NOMO-1 treated with DMSO at 0.1 percent for 48 hours (cell line): ENCODE data around the gene DIPK2A.

Experiments
- DNase-seq: peaks from one replicate; lab custom pipeline; 2025; ENCODE audit not compliant: unreplicated experiment; lab: John Stamatoyannopoulos, UW

DIPK2A gene, protein sequence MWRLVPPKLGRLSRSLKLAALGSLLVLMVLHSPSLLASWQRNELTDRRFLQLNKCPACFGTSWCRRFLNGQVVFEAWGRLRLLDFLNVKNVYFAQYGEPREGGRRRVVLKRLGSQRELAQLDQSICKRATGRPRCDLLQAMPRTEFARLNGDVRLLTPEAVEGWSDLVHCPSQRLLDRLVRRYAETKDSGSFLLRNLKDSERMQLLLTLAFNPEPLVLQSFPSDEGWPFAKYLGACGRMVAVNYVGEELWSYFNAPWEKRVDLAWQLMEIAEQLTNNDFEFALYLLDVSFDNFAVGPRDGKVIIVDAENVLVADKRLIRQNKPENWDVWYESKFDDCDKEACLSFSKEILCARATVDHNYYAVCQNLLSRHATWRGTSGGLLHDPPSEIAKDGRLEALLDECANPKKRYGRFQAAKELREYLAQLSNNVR

DNA sequence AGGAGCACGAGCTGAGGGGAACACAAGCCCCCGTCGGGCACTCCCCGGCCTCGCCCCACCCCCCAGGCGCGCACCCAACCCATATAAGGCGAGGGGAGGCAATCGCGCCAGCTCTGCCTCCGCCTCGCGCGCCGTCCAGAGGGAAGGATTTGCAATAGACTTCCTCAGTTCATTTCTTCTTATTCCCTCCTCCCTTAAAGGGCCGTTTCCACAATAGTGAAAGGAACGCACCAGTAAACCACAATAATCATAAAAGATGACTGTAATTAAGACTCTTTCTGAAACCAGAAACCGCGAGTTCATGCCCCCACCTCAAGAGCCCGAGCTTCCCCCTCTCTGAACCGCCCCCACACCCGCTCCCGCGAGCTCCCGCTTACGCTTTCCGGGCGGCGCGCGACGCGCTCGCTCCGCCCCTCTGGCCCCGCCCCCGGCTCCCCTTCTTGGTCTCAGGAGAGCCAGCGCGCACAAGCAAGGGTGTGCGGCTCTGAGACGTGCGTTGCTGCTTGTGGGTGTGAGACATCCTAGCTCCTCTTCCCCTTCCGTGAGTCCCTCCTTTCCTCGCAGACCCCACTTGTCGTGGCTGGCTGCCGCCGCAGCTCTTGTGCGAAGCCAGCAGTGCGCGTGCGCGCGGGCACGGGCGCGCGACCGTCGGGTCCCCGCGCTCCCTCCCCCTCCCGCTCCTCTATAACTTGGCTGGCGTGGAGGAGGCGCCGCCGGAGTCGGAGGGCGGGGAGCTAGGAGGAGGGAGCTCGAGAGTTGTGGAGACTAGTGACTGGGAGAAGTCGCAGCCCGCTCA is at the start of gene DIPK2A:
Gene DIPK2A, plus strand, starts transcription at position 465 of the 796 bp plus-strand sequence. CDS start 510 bp downstream, outside the sequence.
- peak; percentile 100 for DNase-seq

DNA sequence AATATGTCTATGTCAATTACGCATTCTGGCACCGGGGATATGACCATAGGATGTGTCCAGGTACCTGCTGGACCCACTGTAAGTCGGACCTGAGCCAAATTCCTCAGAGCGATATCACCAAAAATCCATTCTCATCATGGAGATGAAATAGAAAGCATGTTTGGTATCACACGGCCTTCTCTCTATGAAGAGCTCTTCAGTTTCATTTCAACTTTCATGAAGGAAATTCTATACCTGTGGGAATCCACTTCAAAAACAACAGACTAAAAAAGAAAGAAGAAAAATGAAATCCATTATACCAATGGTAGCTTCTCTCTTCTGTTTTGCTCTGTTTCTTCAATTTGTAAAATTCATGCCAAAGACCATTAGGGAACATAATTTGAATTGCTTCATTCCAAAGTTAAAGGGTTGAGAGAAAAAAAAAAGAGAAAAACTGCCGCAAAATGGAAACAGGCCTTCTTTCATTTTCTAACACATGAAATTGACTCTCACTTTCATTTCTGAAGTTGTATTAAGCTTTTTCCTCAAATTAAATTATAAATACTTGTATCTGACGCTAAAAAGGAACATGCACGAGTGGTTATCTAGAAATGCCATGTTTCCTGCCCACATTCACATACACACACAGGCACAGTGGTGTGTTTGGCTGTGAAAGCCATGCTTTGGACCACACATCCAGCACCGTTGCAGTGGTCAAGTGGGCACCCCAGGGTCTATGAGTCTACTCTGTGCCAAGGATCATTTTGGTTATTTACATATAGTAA is 46.9 kb upstream of the DIPK2A start:
- no peak for DNase-seq

DNA sequence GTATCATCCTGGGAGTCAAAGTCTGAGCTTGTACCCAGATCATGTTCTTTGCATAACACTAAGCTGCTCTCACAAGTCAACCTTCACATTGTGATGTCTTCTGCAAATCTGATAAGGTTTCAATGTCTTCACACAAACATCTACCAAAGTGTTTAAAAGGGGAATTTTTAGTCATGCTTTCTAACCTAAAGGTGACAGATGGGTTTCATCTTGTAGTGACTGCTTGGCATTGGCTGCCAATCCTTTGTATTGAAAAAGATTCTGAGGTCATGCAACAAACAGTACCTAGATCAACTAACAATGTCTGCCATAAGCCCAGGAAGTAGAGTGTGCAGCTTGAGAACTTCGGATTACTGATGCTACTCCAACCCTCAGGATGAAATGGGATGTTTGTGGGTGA is 43.6 kb upstream of the DIPK2A start:
- no peak for DNase-seq

DNA sequence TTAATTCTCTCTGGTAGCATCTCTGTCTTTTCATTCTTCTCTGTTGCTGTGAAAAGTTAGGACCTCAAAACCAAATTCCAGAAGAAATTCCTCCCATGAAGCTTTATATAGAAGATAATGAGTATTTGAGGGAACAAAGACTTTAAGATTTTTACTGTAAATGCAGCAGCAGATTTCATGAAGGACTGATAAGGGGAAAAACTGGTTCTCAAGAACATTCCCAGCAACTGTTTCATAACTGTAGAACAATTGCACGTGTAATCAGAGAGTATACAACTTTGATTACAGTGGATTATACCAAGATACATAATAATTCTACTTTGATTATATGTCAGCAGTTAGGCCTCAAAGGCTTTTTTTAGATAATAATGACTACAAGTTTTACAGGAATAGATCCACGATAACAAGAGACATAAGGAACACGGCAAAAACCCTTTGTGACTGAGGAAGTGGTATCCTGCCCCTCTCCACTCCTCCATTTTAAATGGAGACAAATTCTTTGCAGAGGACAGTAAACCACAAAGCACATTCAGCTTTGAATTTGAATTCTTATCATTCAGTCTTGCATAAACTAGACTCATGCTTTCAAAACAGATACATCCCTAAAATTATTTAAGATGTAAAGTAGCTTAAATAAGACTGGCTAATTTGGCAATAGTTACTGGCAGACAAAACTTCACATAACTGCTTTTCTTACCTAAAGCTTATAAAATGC is 42.9 kb upstream of the DIPK2A start:
- no peak for DNase-seq

DNA sequence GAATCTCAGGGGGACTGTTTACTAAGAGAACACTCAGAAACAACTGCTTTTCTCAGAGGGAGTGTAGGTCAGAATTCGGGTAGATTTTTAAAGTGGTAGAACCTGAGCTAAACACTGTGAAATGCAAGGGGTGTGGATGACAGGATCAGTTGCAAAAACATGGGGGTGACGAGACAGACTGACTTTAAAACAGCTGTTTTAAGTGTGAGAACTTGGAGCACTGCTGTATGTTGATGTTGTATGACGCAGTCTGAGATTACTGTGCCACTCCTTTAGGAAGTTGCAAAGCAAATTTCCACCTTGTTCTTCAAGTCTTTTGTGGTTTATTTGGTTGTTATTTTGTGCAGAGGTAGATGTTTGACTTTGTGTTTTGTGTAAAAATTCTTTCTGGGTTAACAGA is 36.8 kb upstream of the DIPK2A start:
- DNase-seq, result no peak

DNA sequence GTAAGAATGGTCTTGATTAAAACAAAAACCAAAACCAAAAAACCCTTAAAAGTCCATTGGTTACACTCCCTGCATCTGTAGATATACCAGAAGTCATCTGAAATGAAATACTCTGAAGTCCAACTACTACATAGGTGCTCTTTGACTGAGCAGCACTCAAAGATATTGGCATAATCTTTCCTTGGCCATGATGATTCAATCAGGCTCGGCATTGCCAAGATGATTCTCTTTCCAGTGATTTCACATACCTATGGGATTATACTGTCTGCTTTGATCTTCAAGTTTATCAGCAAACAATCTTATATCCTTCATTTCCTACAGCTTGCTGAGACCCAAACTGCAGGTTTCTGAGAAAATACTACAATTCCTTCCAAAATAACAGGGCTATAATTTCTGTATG is 35.9 kb upstream of the DIPK2A start:
- DNase-seq, result no peak

DNA sequence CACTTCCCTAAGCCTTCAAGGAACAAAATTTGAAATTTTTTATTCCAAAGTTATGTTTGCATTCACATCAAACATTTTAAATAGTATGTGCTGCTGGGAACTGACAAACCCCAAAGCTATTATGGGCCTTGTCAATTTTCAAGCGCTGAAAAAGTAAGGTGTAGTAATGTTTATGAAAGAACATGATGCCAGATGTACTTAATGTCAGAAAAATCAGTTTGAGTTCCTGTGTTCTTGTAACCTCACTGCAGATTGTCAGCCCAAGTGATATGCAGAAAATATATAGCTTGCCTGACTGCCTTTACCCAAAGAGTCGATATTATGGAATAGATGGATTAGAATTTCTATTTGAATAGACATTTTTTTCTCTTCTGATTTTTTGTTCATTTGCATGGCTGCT is 20.8 kb upstream of the DIPK2A start:
- no peak for DNase-seq

DNA sequence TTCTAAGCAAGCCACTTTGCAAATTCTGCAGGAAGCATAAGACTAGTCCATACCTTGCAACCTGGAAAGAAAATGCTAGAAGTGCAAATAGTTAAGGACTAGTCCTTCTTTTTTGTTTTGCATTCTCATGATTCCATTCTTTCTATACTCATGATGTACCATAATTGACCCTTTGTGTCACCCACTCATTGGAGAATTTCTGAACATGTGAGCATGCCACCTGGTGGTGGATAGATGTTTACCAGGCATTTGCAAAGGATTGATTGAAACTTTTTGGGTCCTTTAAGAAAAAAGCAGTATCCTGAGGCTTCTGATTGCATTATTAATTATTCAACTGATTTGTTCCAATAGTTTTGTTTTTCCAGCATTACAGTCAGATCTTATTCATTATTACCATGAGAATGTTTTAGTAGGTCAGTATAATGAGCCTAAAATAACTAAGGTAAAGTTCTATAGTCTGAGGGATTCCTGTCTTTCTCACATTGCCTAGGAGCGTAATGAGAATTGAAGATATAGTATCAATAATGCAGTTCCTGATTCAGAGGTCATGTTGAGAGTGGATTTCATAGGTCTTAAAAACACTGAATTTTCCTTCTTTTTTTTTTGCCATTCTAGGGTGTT is 20.2 kb upstream of the DIPK2A start:
- DNase-seq, result peak; percentile 50

DNA sequence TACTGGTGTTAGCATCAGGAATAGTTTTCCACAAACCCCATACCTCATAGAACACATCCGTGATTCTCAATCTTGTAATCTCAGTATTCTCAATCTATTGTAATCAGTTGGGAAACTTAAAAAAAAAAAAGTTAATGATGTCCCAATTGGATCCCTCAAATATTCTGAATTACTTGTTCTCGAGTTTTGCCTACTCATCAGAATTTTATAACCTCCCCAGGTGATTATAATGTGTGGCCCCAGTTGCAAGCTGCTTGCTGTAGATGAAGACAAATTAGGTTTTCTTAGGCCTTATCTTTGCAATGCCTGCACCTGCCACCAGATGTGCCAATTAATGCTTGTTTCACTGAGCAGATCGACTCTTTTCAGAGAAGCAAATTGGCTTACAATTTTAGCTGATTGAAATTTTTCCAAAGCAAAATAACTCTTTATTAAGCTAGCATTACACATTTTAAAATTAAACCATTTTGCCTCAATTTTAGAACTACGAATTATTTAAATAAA is 19.0 kb upstream of the DIPK2A start:
- DNase-seq, result no peak

DNA sequence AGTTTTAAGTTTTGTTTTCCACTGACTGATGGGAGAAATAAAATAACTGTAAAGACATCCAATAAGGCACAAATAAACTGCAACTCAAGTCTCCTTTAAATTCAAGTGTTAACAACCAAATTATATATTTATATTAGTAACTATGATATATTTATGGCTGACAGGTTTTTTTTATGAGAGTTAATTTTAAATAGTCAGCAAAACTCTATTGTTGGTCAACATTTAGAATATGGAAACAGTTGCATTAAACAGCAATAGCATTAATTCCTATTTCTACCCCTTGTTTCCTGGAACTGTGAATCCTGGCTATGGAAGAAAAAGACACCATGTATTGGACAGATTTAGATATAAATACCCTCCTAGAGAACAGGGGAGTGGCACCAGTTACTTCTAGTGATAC is 16.5 kb upstream of the DIPK2A start:
- DNase-seq, result no peak

DNA sequence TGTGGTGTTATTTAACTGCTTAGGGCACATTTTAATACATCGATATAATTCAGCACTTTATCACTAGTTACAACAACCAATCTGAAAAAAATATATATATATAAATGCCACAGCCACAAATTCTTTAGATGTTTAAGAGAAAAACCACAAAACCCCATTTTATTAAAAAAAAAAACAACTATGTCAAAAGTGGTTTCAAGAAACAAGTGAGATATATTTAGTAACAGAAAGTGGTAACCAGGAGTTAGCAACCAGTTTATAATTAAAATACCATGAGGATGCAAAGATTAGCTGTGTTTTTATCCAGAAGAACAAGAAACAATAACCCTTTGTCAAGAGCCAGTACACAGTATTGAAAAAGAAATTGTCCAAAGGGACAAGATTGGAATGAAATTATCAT is 14.8 kb upstream of the DIPK2A start:
- no peak for DNase-seq

DNA sequence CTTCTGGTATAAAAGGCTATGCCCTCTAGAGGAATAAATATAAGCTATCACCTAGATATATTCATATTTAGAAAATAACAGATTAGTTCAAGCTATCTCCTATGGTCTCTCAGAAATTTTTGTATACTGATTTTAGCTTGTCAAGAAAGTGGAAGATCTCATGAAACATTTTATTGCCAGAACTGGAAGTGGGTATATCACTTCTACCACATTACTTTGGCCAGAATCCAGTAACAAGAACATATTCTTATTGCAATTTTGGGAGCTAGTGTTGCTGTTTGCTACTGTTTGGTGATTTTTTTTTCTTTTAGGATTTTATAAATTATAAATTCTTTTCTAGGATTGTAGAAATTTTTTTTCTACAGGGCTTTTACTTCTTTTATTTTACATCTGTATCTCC is 14.2 kb upstream of the DIPK2A start:
- DNase-seq, result no peak

DNA sequence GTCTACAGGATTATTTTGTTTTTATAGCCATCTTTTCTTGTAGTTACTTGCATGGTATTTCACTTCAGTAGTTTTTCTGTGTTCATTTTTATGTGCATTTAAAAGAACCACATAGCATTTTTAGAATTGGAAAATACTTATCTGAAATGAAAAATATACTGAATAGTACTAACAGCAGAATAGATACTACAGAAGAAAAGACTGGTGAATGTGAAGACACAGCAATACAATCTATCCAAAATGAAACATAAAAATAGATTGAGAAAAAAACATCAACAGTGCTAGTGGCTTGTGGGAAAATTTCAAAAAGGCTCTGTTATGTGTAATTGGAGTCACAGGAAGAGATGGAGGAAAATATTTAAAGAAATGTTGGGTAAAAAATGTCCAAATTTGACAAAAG is 12.7 kb upstream of the DIPK2A start:
- DNase-seq, result no peak

DNA sequence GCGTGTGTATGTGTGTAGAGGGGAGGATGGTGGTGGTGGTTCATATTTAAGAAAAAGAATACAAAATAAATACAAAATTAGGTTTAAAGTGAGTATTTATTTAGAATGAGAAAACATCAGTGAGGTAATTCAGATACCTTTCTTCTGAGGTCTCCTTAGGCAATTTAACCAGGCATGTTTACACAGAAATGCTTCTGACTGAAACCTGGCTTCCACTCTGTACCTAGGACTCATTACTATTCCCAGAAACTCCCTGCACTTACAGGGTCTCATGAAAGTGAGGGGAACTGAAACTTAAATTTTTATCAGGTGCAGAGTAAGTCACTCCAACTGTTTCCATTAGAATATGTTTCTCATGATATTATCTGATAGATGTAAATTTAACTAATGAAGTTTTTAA is 10.3 kb upstream of the DIPK2A start:
- no peak for DNase-seq

DNA sequence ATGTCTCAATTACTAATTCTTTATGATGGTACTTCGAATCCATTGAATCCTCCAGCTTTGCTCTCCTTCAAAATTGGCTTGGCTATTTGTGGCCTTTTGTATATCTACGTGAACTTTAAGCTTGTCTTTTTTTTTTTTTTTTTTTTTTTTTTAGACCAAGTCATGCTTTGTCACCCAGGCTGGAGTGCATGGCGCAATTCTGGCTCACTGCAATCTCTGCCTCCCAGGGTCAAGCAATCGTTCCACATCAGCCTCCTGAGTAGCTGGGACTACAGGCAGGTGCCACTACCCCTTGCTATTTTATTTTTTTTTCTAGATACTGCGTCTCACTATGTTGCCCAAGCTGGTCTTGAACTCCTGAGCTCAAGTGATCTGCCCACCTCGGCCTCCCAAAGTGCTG is 7.7 kb upstream of the DIPK2A start:
- DNase-seq, result peak; percentile 32

DNA sequence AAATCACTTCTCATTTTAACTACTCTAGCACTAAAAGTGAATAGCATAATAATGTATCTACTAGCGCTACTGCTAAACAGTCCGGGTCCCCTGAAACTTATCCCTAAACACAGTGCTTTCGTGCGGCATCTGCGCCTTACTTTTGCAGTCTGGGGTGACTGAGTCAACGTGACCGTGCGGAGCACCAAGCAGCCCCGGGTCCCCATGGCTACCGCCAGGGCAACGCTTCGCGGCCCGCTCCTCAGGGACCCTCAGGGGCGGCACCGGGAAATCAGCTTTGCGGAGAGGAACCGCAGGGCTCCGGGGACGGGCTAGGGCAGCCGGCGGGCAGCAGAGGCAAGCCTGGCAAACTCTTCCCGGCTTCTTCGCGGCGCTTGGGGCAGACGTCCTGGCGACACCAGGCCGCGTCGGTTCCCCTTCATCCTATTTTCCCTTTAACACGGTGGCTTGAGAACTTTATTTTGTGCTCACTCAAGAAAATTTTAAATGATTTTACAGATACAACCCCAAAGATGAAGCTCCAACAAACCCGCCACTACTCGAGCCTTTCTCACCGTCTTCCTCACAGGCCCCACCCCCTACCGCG is 757 bp upstream of the DIPK2A start:
- peak; percentile 75 for DNase-seq

DNA sequence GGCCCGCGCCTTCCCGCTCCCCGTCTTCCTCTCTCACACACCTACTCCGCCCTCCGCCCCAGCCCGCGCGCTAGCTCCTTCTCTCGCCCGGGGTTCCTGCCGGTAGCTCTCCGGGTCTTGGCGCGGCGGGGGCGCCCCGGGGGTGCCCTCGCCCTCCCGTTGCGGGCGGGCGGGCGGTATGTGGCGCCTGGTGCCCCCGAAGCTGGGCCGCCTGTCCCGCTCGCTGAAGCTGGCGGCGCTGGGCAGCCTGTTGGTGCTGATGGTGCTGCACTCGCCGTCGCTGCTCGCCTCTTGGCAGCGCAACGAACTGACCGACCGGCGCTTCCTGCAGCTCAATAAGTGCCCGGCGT is 507 bp downstream of the DIPK2A start:
- no peak for DNase-seq

DNA sequence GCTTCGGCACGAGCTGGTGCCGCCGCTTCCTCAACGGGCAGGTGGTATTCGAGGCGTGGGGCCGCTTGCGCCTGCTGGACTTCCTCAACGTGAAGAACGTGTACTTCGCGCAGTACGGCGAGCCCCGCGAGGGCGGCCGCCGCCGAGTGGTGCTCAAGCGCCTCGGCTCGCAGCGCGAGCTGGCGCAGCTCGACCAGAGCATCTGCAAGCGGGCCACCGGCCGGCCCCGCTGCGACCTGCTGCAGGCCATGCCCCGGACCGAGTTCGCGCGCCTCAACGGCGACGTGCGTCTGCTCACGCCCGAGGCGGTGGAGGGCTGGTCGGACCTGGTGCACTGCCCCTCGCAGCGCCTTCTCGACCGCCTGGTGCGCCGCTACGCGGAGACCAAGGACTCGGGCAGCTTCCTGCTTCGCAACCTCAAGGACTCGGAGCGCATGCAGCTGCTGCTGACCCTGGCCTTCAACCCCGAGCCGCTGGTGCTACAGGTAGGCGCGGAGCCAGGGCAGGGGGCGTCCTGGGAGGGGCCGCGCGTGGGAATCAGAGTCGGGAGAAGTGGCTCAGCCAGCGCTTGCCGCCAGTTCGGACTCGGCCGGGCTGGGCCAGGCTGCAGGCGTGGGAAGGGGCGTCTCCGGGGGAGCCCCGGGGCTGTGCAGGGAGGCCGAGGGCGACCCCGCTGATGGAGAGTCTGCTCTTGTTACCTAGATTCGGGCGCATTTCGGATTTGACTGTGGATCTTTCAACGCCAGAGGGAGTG is 1.1 kb downstream of the DIPK2A start:
- DNase-seq, result peak; percentile 91

DNA sequence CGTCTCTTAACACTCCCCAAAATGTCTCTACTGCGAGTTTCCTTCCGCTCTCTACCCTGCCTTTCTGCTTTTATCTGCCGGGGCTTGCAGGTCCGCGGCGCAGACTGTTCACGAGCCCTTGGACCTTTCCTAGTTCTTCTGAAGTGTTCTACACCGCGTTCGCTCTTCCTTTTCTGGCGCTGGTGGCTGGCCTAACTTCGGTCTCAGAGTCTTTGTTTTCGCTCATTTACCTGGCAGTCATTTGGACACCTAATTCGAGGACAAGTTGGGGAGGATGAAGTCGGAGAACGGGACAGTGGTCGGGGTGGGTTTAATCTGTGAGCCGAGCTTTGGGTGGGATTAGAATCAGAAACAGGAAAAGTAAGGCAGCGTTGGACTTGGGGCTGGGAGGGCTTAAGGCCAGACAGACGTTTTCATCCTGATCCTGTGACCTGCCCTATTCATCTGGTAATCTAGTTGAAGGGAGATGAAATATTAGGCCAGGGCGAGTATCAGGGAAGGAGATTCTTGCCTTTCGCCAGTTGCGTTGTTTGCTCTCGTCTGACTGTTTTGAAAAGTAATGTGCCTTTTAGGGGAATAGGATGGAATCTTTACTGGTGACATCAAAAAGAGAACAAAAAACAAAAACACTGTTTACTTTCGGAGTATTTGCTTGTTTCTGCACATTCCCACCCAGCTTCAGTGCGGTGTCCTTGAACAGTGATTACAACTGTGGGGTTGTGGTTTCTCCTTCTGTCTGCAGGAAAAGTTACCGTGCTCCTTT is 1.8 kb downstream of the DIPK2A start:
- DNase-seq, result peak; percentile 94
